ENCODE data around the gene CRYGN. TPM values are rescaled to one million over a fixed set of nuclear protein-coding genes. Genes with fewer than 3 reads are reported as not detected.
A peak's percentile ranks its signal among the peaks of the same experiment; 100 is the strongest.

CRYGN gene
- total RNA-seq, 1 experiment from 2014 or later, result 0.17 TPM

GRCh38 chr7:151438864-151439601 is 908 bp downstream of the CRYGN start:
- no peak for DNase-seq (ENCODE audit: low read depth)

- DNase-seq (ENCODE audit: low read depth), result no peak
Observed at GRCh38 chr7:151437866-151438516, 1.9 kb downstream of the CRYGN start.

GRCh38 chr7:151437159-151437553 is 2.8 kb downstream of the CRYGN start:
- no peak for DNase-seq (ENCODE audit: low read depth)

- no peak for DNase-seq (ENCODE audit: low read depth)
Observed at GRCh38 chr7:151436446-151437158, 3.3 kb downstream of the CRYGN start.

- DNase-seq (ENCODE audit: low read depth), result no peak
Observed at GRCh38 chr7:151435971-151436370, 4.0 kb downstream of the CRYGN start.

GRCh38 chr7:151435103-151435916 is 4.6 kb downstream of the CRYGN start:
- no peak for DNase-seq (ENCODE audit: low read depth)

- no peak for DNase-seq (ENCODE audit: low read depth)
Observed at GRCh38 chr7:151434549-151434948, 5.4 kb downstream of the CRYGN start.

- no peak for DNase-seq (ENCODE audit: low read depth)
Observed at GRCh38 chr7:151433721-151434400, 6.1 kb downstream of the CRYGN start.

GRCh38 chr7:151432658-151433521 is 7.1 kb downstream of the CRYGN start:
- DNase-seq (ENCODE audit: low read depth), result no peak

GRCh38 chr7:151431768-151432311 is 8.1 kb downstream of the CRYGN start:
- DNase-seq (ENCODE audit: low read depth), result no peak

GRCh38 chr7:151431281-151431767 is 8.6 kb downstream of the CRYGN start:
- DNase-seq (ENCODE audit: low read depth), result no peak

GRCh38 chr7:151430391-151431205 is 9.3 kb downstream of the CRYGN start:
- no peak for DNase-seq (ENCODE audit: low read depth)

- DNase-seq (ENCODE audit: low read depth), result peak; percentile 40
Observed at GRCh38 chr7:151429560-151430331, 10.2 kb downstream of the CRYGN start.

- no peak for DNase-seq (ENCODE audit: low read depth)
Observed at GRCh38 chr7:151429237-151429559, 10.7 kb downstream of the CRYGN start.

- DNase-seq (ENCODE audit: low read depth), result peak; percentile 58
Observed at GRCh38 chr7:151428378-151429236, 11.3 kb downstream of the CRYGN start.

GRCh38 chr7:151427705-151428377 is 12.1 kb downstream of the CRYGN start:
- DNase-seq (ENCODE audit: low read depth), result no peak
